ENCODE results near the gene WDR64. TPM values are rescaled to one million over a fixed set of nuclear protein-coding genes. Genes with fewer than 3 reads are reported as not detected.
"Not testable (repeated sequence)": the region's sequence is repeated elsewhere in the genome, so short reads cannot be mapped to it uniquely, and the experiment has no call there.

The WDR64 gene
- total and polyA plus RNA-seq, 2 of the 4 experiments (the other 2 are of a cell fraction) = not detected

GRCh38 chr1:241702442-241703373, 50.6 kb downstream of the WDR64 start (continued):
- TF ChIP-seq CEBPB (IDR thresholded peaks at IDR 0.05; ENCODE audit: low read depth, low read length) (no peak), BHLHE40 (IDR thresholded peaks at IDR 0.05; ENCODE audit: low read depth, low read length) (no peak)

- ATAC-seq (ENCODE audit: low read depth); dilution Hi-C loops (cut with HindIII; ENCODE audit: low sequenced_read_pairs, unreplicated experiment); H4K20me1 ChIP-seq (ENCODE audit: insufficient read depth, low read length); H3K9me3 ChIP-seq (ENCODE audit: control insufficient read depth, insufficient read depth, low read length); H2AK9ac ChIP-seq (replicated peaks; ENCODE audit: low read depth, low read length, poor library complexity); H2BK20ac ChIP-seq (ENCODE audit: low read depth, low read length); H3K4me3 ChIP-seq (ENCODE audit: insufficient read depth, low read depth, low read length); H3K9ac ChIP-seq (ENCODE audit: low read depth, low read length); H2AK5ac ChIP-seq (ENCODE audit: low read depth, low read length); H3K9me1 ChIP-seq (ENCODE audit: insufficient read depth, low read length); H3K27ac ChIP-seq (ENCODE audit: insufficient read depth, low read length); H2AFZ ChIP-seq (replicated peaks; ENCODE audit: low read length, poor library complexity); H3K36me3 ChIP-seq (ENCODE audit: control insufficient read depth, insufficient read depth, low read length); intact Hi-C loops (cut with micrococcal nuclease); CTCF ChIA-PET; H3K79me1 ChIP-seq (ENCODE audit: low read depth in 1 of 2, low read length in 2 of 2); H3K18ac ChIP-seq (ENCODE audit: low read depth, low read length); H3K14ac ChIP-seq (replicated peaks; ENCODE audit: low read depth, low read length); H2BK5ac ChIP-seq (ENCODE audit: low read depth, low read length, poor library complexity, severe bottlenecking); H3K4ac ChIP-seq (ENCODE audit: low read depth, low read length); H3K4me1 ChIP-seq (ENCODE audit: control insufficient read depth, insufficient read depth, low read length); H3K4me2 ChIP-seq (ENCODE audit: low read depth, low read length); POLR2A ChIA-PET (ENCODE audit: unreplicated experiment); H3K23ac ChIP-seq (ENCODE audit: low read depth, low read length); in situ Hi-C loops (cut with MboI; ENCODE audit: low sequenced_read_pairs); H2BK120ac ChIP-seq (ENCODE audit: low read depth, low read length); H2BK15ac ChIP-seq (ENCODE audit: low read depth, low read length); H3K27me3 ChIP-seq (ENCODE audit: control insufficient read depth, insufficient read depth, low read length); H4K5ac ChIP-seq (ENCODE audit: low read depth, low read length); H4K91ac ChIP-seq (ENCODE audit: insufficient read depth, low read depth, low read length); DNase-seq; BruUV-seq (replicated peaks); H3K56ac ChIP-seq (ENCODE audit: extremely low read depth, insufficient read depth, low read length); H4K8ac ChIP-seq (ENCODE audit: low read depth in 2 of 2, low read length in 2 of 2): not testable (repeated sequence)
- no CpG with 5 or more reads among the region's 4 CpGs for WGBS, 2 experiments (ENCODE audit: extremely low coverage in 2 of 2, insufficient read length in 1 of 2)
Measured at GRCh38 chr1:241703739-241704138, 51.7 kb downstream of the WDR64 start.
